Neuronal stem cell (in vitro differentiated cells): ENCODE data around the gene CFAP73.
A peak's percentile ranks its signal among the peaks of the same experiment; 100 is the strongest.

Experiments
- DNase-seq: peaks from one replicate; pipeline ENCODE4 v3.0.0-alpha.2; 2013; ENCODE audit warnings: low spot score
- H2AFZ ChIP-seq: one replicate; pipeline ENCODE4 v1.6.1; 2013; ENCODE audit warnings: mild to moderate bottlenecking, low read length, inconsistent platforms
- H2AK5ac ChIP-seq: 2 replicates; pipeline ENCODE4 v1.6.1; 2013; ENCODE audit warnings: low read depth, mild to moderate bottlenecking, inconsistent platforms, low read length, moderate library complexity, mixed read lengths
- H2BK120ac ChIP-seq: 2 replicates; pipeline ENCODE4 v1.6.1; 2013; ENCODE audit warnings: low read depth, mild to moderate bottlenecking, inconsistent platforms, low read length, moderate library complexity, mixed read lengths
- H2BK12ac ChIP-seq: one replicate; pipeline ENCODE4 v1.6.1; 2013; ENCODE audit warnings: low read length, inconsistent platforms
- H2BK15ac ChIP-seq: 2 replicates; pipeline ENCODE4 v1.6.1; 2013; ENCODE audit warnings: mild to moderate bottlenecking, low read length, inconsistent platforms, mixed read lengths
- H2BK5ac ChIP-seq: one replicate; pipeline ENCODE4 v1.6.1; 2013; ENCODE audit warnings: inconsistent platforms, mild to moderate bottlenecking, low read length, moderate library complexity
- H3K14ac ChIP-seq: one replicate; pipeline ENCODE4 v1.6.1; 2013; ENCODE audit warnings: low read length, inconsistent platforms
- H3K18ac ChIP-seq: 2 replicates; pipeline ENCODE4 v1.6.1; 2013; ENCODE audit warnings: low read length, inconsistent platforms
- H3K23ac ChIP-seq: 2 replicates; pipeline ENCODE4 v1.6.1; 2013; ENCODE audit warnings: low read depth, mild to moderate bottlenecking, mixed read lengths, low read length, inconsistent platforms; ENCODE audit not compliant: poor library complexity
- H3K27ac ChIP-seq: replicated peaks from 3 replicates; pipeline ENCODE4 v1.5.1; 2013; ENCODE audit warnings: low read length, inconsistent platforms
- H3K27me3 ChIP-seq, 3 experiments: 2 replicates each; pipeline ENCODE4 v1.6.1; 2013; ENCODE audit warnings: low read length in 3 of 3, mild to moderate bottlenecking in 2 of 3, inconsistent platforms in 1 of 3, low read depth in 1 of 3, mixed read lengths in 1 of 3, moderate library complexity in 1 of 3; ENCODE audit not compliant: control insufficient read depth in 3 of 3, insufficient read depth in 3 of 3
- H3K36me3 ChIP-seq, 2 donors: replicated peaks in 1 of 2; 2 replicates each; pipeline ENCODE4 v1.6.1; 2013; ENCODE audit warnings: low read length in 2 of 2; ENCODE audit not compliant: control insufficient read depth in 2 of 2, insufficient read depth in 2 of 2
- H3K4ac ChIP-seq: 2 replicates; pipeline ENCODE4 v1.6.1; 2013; ENCODE audit warnings: inconsistent platforms, mild to moderate bottlenecking, low read length, moderate library complexity
- H3K4me1 ChIP-seq, 2 donors: 1 replicate in 1 of 2; 2 replicates in 1 of 2; pipeline ENCODE4 v1.6.1; 2013; ENCODE audit warnings: low read length in 2 of 2, low read depth in 1 of 2; ENCODE audit not compliant: control insufficient read depth in 2 of 2, insufficient read depth in 1 of 2
- H3K4me2 ChIP-seq: one replicate; pipeline ENCODE4 v1.6.1; 2013; ENCODE audit warnings: mild to moderate bottlenecking, low read length, inconsistent platforms; ENCODE audit not compliant: insufficient read depth, poor library complexity, severe bottlenecking
- H3K4me3 ChIP-seq, 2 donors: 2 replicates each; pipeline ENCODE4 v1.5.1; 2013; ENCODE audit warnings: low read length in 2 of 2, mild to moderate bottlenecking in 2 of 2, inconsistent platforms in 1 of 2, moderate library complexity in 1 of 2
- H3K79me1 ChIP-seq: one replicate; pipeline ENCODE4 v1.6.1; 2013; ENCODE audit warnings: low read depth, mild to moderate bottlenecking, inconsistent platforms, low read length, moderate library complexity
- H3K9ac ChIP-seq: one replicate; pipeline ENCODE4 v1.6.1; 2013; ENCODE audit warnings: mild to moderate bottlenecking, low read depth, low read length, inconsistent platforms; ENCODE audit not compliant: poor library complexity
- H3K9me3 ChIP-seq, 2 donors: replicated peaks in 1 of 2; 2 replicates each; pipeline versions ENCODE3 to v1.6.1; 2013; ENCODE audit warnings: low read length in 2 of 2, mild to moderate bottlenecking in 2 of 2, inconsistent platforms in 1 of 2, low read depth in 1 of 2, mixed read lengths in 1 of 2, moderate library complexity in 1 of 2; ENCODE audit not compliant: control insufficient read depth in 2 of 2, insufficient read depth in 1 of 2
- H4K8ac ChIP-seq: one replicate; pipeline ENCODE4 v1.6.1; 2013; ENCODE audit warnings: low read depth, mild to moderate bottlenecking, inconsistent platforms, low read length, moderate library complexity
- H4K91ac ChIP-seq: one replicate; pipeline ENCODE4 v1.6.1; 2013; ENCODE audit warnings: low read length, low read depth, mild to moderate bottlenecking, inconsistent platforms; ENCODE audit not compliant: poor library complexity
- WGBS, 2 donors: extraction: QIAGEN DNeasy Blood & Tissue Kit; methylation state at CpG; one replicate each; pipeline ENCODE4 v1.1.7; 2013; ENCODE audit warnings: missing lambda C conversion rate in 2 of 2, mixed read lengths in 1 of 2; ENCODE audit not compliant: insufficient read length in 2 of 2, insufficient replicate concordance in 1 of 2; ENCODE audit errors: extremely low coverage in 2 of 2; 5-methylcytosine and 5-hydroxymethylcytosine counted together

CFAP73 gene

GRCh38 chr12:113185180-113186032 lies 35.9 kb downstream of the CFAP73 start, which contains the start of the genes DDX54 and RITA1:
Gene DDX54, minus strand, starts transcription at chr12:113185478. Its CDS starts 27 bp downstream, at chr12:113185451.
Gene RITA1, plus strand, starts transcription at chr12:113185721. Its CDS starts 1,026 bp downstream, at chr12:113186747.
- peak within 1 kb of the TSS; percentile 79 for H3K27ac ChIP-seq
- peaks cover 3 to 8% of the 10 kb centered on the region in 2 donors for H3K4me1 ChIP-seq
- no CpG with 5 or more reads among the region's 89 CpGs for WGBS, 2 donors
- DNase-seq: peak; percentile 87
- H2BK5ac ChIP-seq: peak within 1 kb of the TSS; percentile 99
- peak within 1 kb of the TSS; percentile 91 for H3K9ac ChIP-seq
- H3K4ac ChIP-seq: no peak within 1 kb of the TSS
- H3K4me2 ChIP-seq: peak within 1 kb of the TSS; percentile 77
- H4K91ac ChIP-seq: no peak within 1 kb of the TSS
- peak within 1 kb of the TSS; percentile 8 for H4K8ac ChIP-seq
- H3K36me3 ChIP-seq: peaks cover 16 to 40% of the 10 kb centered on the region in 2 donors
- H3K9me3 ChIP-seq: no peaks in the 10 kb centered on the region
- H2AFZ ChIP-seq: peak within 1 kb of the TSS; percentile 100
- H3K14ac ChIP-seq: peak within 1 kb of the TSS; percentile 94
- no peak within 1 kb of the TSS for H2BK120ac ChIP-seq
- no peak within 1 kb of the TSS for H2AK5ac ChIP-seq
- H2BK12ac ChIP-seq: no peak within 1 kb of the TSS
- peak within 1 kb of the TSS; percentile 80 for H3K23ac ChIP-seq
- H3K18ac ChIP-seq: peak within 1 kb of the TSS; percentile 93
- H3K27me3 ChIP-seq: no peaks in the 10 kb centered on the region
- no peak within 1 kb of the TSS for H2BK15ac ChIP-seq
- peaks cover 8% of the 10 kb centered on the region for H3K79me1 ChIP-seq
- peak within 1 kb of the TSS; percentile 98 for H3K4me3 ChIP-seq

- Histone ChIP-seq H2BK12ac (no peak overlapping the region), H2BK120ac (no peak overlapping the region), H3K9me3 (no peaks in the 10 kb centered on the region), H2AK5ac (no peak overlapping the region), H3K14ac (peak overlapping the region; percentile 78), H2BK15ac (no peak overlapping the region), H2AFZ (peak overlapping the region; percentile 100), H3K4ac (no peak overlapping the region), H4K8ac (no peak overlapping the region), H3K4me1 (peaks cover 3 to 8% of the 10 kb centered on the region in 2 donors), H3K9ac (peak overlapping the region; percentile 80), H3K4me2 (peak overlapping the region; percentile 77), H3K18ac (peak overlapping the region; percentile 89), H4K91ac (no peak overlapping the region), H3K79me1 (peaks cover 8% of the 10 kb centered on the region), H2BK5ac (peak overlapping the region; percentile 99), H3K27ac (no peak overlapping the region), H3K36me3 (peaks cover 11 to 36% of the 10 kb centered on the region in 2 donors), H3K27me3 (no peaks in the 10 kb centered on the region), H3K4me3 (peak overlapping the region; percentile 98), H3K23ac (peak overlapping the region; percentile 80)
- DNase-seq: no peak
- WGBS, 2 donors: no CpG with 5 or more reads among the region's 11 CpGs
Observed at GRCh38 chr12:113186033-113186365, 36.5 kb downstream of the CFAP73 start.

- Histone ChIP-seq H2BK15ac (no peak overlapping the region), H3K4ac (no peak overlapping the region), H4K8ac (no peak overlapping the region), H3K4me3 (peak overlapping the region in 1 of 2 donors; percentile 98), H3K23ac (no peak overlapping the region), H2BK5ac (no peak overlapping the region), H3K9ac (peak overlapping the region; percentile 50), H2BK12ac (no peak overlapping the region), H3K14ac (no peak overlapping the region), H2BK120ac (no peak overlapping the region), H2AFZ (no peak overlapping the region), H3K4me1 (peaks cover 3 to 8% of the 10 kb centered on the region in 2 donors), H3K9me3 (no peaks in the 10 kb centered on the region), H3K27me3 (no peaks in the 10 kb centered on the region), H3K4me2 (no peak overlapping the region), H3K27ac (no peak overlapping the region), H4K91ac (no peak overlapping the region), H3K36me3 (peaks cover 16 to 38% of the 10 kb centered on the region in 2 donors), H2AK5ac (no peak overlapping the region), H3K18ac (no peak overlapping the region), H3K79me1 (peaks cover 7% of the 10 kb centered on the region)
- no peak for DNase-seq
- no CpG with 5 or more reads among the region's 16 CpGs for WGBS, 2 donors
Observed at GRCh38 chr12:113186666-113187325, 37.3 kb downstream of the CFAP73 start.

GRCh38 chr12:113189361-113189760 lies 39.8 kb downstream of the CFAP73 start:
- Histone ChIP-seq H2BK15ac (no peak overlapping the region), H2BK120ac (no peak overlapping the region), H3K36me3 (peaks cover 15 to 44% of the 10 kb centered on the region in 2 donors), H3K23ac (no peak overlapping the region), H3K4ac (no peak overlapping the region), H3K4me1 (peaks cover 3 to 11% of the 10 kb centered on the region in 2 donors), H4K8ac (no peak overlapping the region), H3K4me3 (peak overlapping the region in 1 of 2 donors; percentile 13), H4K91ac (no peak overlapping the region), H3K27me3 (no peaks in the 10 kb centered on the region), H2AFZ (no peak overlapping the region), H3K18ac (no peak overlapping the region), H3K9ac (no peak overlapping the region), H3K27ac (no peak overlapping the region), H3K79me1 (peaks cover 3% of the 10 kb centered on the region), H3K9me3 (no peaks in the 10 kb centered on the region), H2AK5ac (no peak overlapping the region), H2BK5ac (no peak overlapping the region), H3K4me2 (no peak overlapping the region), H3K14ac (no peak overlapping the region), H2BK12ac (no peak overlapping the region)
- no CpG with 5 or more reads among the region's 2 CpGs for WGBS, 2 donors
- DNase-seq: no peak
